GM21576 (cell line): ENCODE data around the gene TRIM69.
"Not testable (repeated sequence)": the region's sequence is repeated elsewhere in the genome, so short reads cannot be mapped to it uniquely, and the experiment has no call there.

Experiments
- ATAC-seq: cut with Tn5 transposase; IDR thresholded peaks from one replicate; pipeline ENCODE4 v1.9.1; 2021; ENCODE audit warnings: mild to moderate bottlenecking, moderate library complexity; ENCODE audit not compliant: unreplicated experiment

TRIM69 gene

GRCh38 chr15:44715797-44716334 is 20.5 kb upstream of the TRIM69 start:
- ATAC-seq: no peak

- ATAC-seq: no peak
Measured at GRCh38 chr15:44716983-44717602, 19.2 kb upstream of the TRIM69 start.

GRCh38 chr15:44718180-44718926 is 18.0 kb upstream of the TRIM69 start:
- no peak for ATAC-seq

- no peak for ATAC-seq
Measured at GRCh38 chr15:44718927-44719292, 17.4 kb upstream of the TRIM69 start.

- ATAC-seq: peak; percentile 50
Measured at GRCh38 chr15:44719293-44719999, 16.9 kb upstream of the TRIM69 start.

GRCh38 chr15:44720000-44720435 is 16.3 kb upstream of the TRIM69 start:
- ATAC-seq: not testable (repeated sequence)

- no peak for ATAC-seq
Measured at GRCh38 chr15:44720460-44721176, 15.7 kb upstream of the TRIM69 start.

- no peak for ATAC-seq
Measured at GRCh38 chr15:44722011-44722410, 14.3 kb upstream of the TRIM69 start.

- ATAC-seq: no peak
Measured at GRCh38 chr15:44726136-44726535, 10.2 kb upstream of the TRIM69 start.

GRCh38 chr15:44726568-44727484 is 9.5 kb upstream of the TRIM69 start:
- ATAC-seq: peak; percentile 40

GRCh38 chr15:44727485-44728231 is 8.7 kb upstream of the TRIM69 start:
- ATAC-seq: no peak

- not testable (repeated sequence) for ATAC-seq
Measured at GRCh38 chr15:44728232-44728575, 8.1 kb upstream of the TRIM69 start.

GRCh38 chr15:44728576-44729407 is 7.5 kb upstream of the TRIM69 start:
- ATAC-seq: peak; percentile 61

GRCh38 chr15:44729408-44730127 is 6.8 kb upstream of the TRIM69 start:
- ATAC-seq: peak; percentile 1

- no peak for ATAC-seq
Measured at GRCh38 chr15:44734839-44735481, 1.4 kb upstream of the TRIM69 start.

- ATAC-seq: no peak
Measured at GRCh38 chr15:44735482-44736180, 697 bp upstream of the TRIM69 start.
